H1 (cell line): ENCODE measurements around the gene ACKR1. TPM values are rescaled to one million over a fixed set of nuclear protein-coding genes. Genes with fewer than 3 reads are reported as not detected.

ENCODE experiments used
- polyA plus RNA-seq, 7 experiments: library from polyadenylated mRNA; depleted of rRNA in 3 of 7; stranded (reverse) in 5 of 7; unstranded in 2 of 7; fragments of >200 nt in 5 of 7; fragments of 200-250 nt in 2 of 7; gene quantifications; 1 replicate in 5 of 7; 2 replicates in 1 of 7; 4 replicates in 1 of 7; pipeline versions ENCODE4 v1.2.1 to v1.2.3, GENCODE V29; 2011 to 2013; ENCODE audit warnings: missing spikeins in 2 of 7, mixed read lengths in 2 of 7
- small RNA-seq: library from polyadenylated mRNA; stranded (forward); fragments of <200 nt; extraction: miRNeasy Mini kit (QIAGEN cat#:217004); gene quantifications from one replicate; pipeline ENCODE3, GENCODE V24; 2013; ENCODE audit not compliant: insufficient read depth
- total RNA-seq: library from RNA; stranded (reverse); fragmentation: NEBNext Ultra II Directional; extraction: Animal tissue kit (Norgen Biotek cat#: 25700); gene quantifications from 2 replicates; pipeline ENCODE4 v1.2.1, GENCODE V29; 2021

ACKR1 gene
- total and polyA plus RNA-seq, 2 of the 8 experiments (the other 6 are each of a cell fraction or from before 2014, with no cell fraction given): 0.61 to 1.00 TPM

Small RNAs within 50 kb of the gene (small RNA-seq; reads per million reads assigned to genes)
- not detected for gene RNA5SP60

Other genes with a start within 250 kb of the ACKR1 start
- 0.63 and 1.1 TPM in 2 replicates for gene IFI16, start 195.0 kb upstream of the ACKR1 start, total RNA-seq
- gene IFI16, start 195.0 kb upstream of the ACKR1 start, polyA plus RNA-seq (2011; rRNA removed): 0.52 and 0.74 TPM in 2 replicates
- gene AIM2, start 128.1 kb upstream of the ACKR1 start, total RNA-seq: 1.7 and 2.1 TPM in 2 replicates
- 0.21 and 0.28 TPM in 2 replicates for gene AIM2, start 128.1 kb upstream of the ACKR1 start, polyA plus RNA-seq (2011; rRNA removed)
- 8.3 and 8.9 TPM in 2 replicates for gene CADM3, start 33.3 kb upstream of the ACKR1 start, total RNA-seq
- 8.0 and 8.5 TPM in 2 replicates for gene CADM3, start 33.3 kb upstream of the ACKR1 start, polyA plus RNA-seq (2011; rRNA removed)
- not detected in 2 replicates for gene FCER1A, start 97.5 kb downstream of the ACKR1 start, total RNA-seq
- gene FCER1A, start 97.5 kb downstream of the ACKR1 start, polyA plus RNA-seq (2011; rRNA removed): not detected in 2 replicates
- gene OR10J4, start 227.3 kb downstream of the ACKR1 start, total RNA-seq: not detected in 2 replicates
- not detected in 2 replicates for gene OR10J4, start 227.3 kb downstream of the ACKR1 start, polyA plus RNA-seq (2011; rRNA removed)
- not detected in 2 replicates for gene OR10J1, start 234.8 kb downstream of the ACKR1 start, total RNA-seq
- gene OR10J1, start 234.8 kb downstream of the ACKR1 start, polyA plus RNA-seq (2011; rRNA removed): not detected in 2 replicates